DOHH2 (cell line): Measurements from ENCODE around the gene SLC7A5.

Experiments used
- H3F3A ChIP-seq: fragments of 200-600 bp; sonication (generic), shearing (Covaris generic); 2 replicates; pipeline ENCODE4 v1.6.0; 2016; ENCODE audit warnings: antibody characterized with exemption, mild to moderate bottlenecking; ENCODE audit not compliant: control insufficient read depth, insufficient read depth
- H3K27ac ChIP-seq: fragments of 200-600 bp; sonication (generic); 2 replicates; pipeline ENCODE4 v1.5.1; 2014; ENCODE audit warnings: low read depth, mild to moderate bottlenecking, low read length, moderate library complexity
- H3K27me3 ChIP-seq: fragments of 200-600 bp; sonication (generic); 2 replicates; pipeline ENCODE4 v1.6.1; 2014; ENCODE audit warnings: mild to moderate bottlenecking, low read length, mixed read lengths; ENCODE audit not compliant: control insufficient read depth
- H3K36me3 ChIP-seq: fragments of 200-600 bp; sonication (generic); 2 replicates; pipeline ENCODE4 v1.6.1; 2014; ENCODE audit warnings: mild to moderate bottlenecking, low read length, moderate library complexity, mixed read lengths; ENCODE audit not compliant: control insufficient read depth
- H3K4me1 ChIP-seq: fragments of 200-600 bp; sonication (generic); 2 replicates; pipeline ENCODE4 v1.6.1; 2014; ENCODE audit warnings: mild to moderate bottlenecking, low read length, mixed read lengths; ENCODE audit not compliant: control insufficient read depth
- H3K4me2 ChIP-seq: fragments of 200-600 bp; sonication (generic); 2 replicates; pipeline ENCODE4 v1.6.0; 2014; ENCODE audit warnings: mild to moderate bottlenecking, low read length, moderate library complexity
- H3K4me3 ChIP-seq: fragments of 200-600 bp; sonication (generic); 2 replicates; pipeline ENCODE4 v1.5.1; 2014; ENCODE audit warnings: mild to moderate bottlenecking, low read length, mixed read lengths
- H3K79me2 ChIP-seq: fragments of 200-600 bp; sonication (generic); 2 replicates; pipeline ENCODE4 v1.6.1; 2014; ENCODE audit warnings: mild to moderate bottlenecking, low read length, mixed read lengths; ENCODE audit not compliant: control insufficient read depth
- H3K9me2 ChIP-seq: fragments of 200-600 bp; sonication (generic); replicated peaks from 2 replicates; pipeline ENCODE4 v1.6.1; 2014; ENCODE audit warnings: mild to moderate bottlenecking, low read length, mixed read lengths; ENCODE audit not compliant: control insufficient read depth
- H3K9me3 ChIP-seq: fragments of 200-600 bp; sonication (generic); 2 replicates; pipeline ENCODE4 v1.6.1; 2014; ENCODE audit warnings: antibody characterized with exemption, low read length, mixed read lengths; ENCODE audit not compliant: control insufficient read depth, insufficient read depth
- H4K20me1 ChIP-seq: fragments of 200-600 bp; sonication (generic); 2 replicates; pipeline ENCODE4 v1.6.0; 2014; ENCODE audit warnings: low read depth, mild to moderate bottlenecking, antibody characterized with exemption, low read length, moderate library complexity; ENCODE audit not compliant: control insufficient read depth, insufficient read depth
- CTCF ChIP-seq: fragments of 200-600 bp; sonication (generic); IDR thresholded peaks from one replicate; pipeline ENCODE4 v1.5.1; 2014; ENCODE audit warnings: antibody characterized with exemption, mild to moderate bottlenecking, low read depth, low read length; ENCODE audit not compliant: poor library complexity, severe bottlenecking
- EZH2phosphoT487 ChIP-seq: fragments of 200-600 bp; sonication (generic); IDR thresholded peaks from 2 replicates; pipeline ENCODE4 v1.6.1; 2017; ENCODE audit warnings: borderline replicate concordance, mild to moderate bottlenecking, antibody characterized with exemption, low read length, moderate library complexity, mixed read lengths

The SLC7A5 gene

GRCh38 chr16:87845807-87846619, 23.3 kb downstream of the SLC7A5 start:
- Histone ChIP-seq H3K9me3 (no peaks in the 10 kb centered on the region), H4K20me1 (peaks cover 26% of the 10 kb centered on the region), H3K27ac (no peak overlapping the region), H3K9me2 (no peaks in the 10 kb centered on the region), H3K4me2 (no peak overlapping the region), H3F3A (peaks cover 7% of the 10 kb centered on the region), H3K4me1 (peaks cover 16% of the 10 kb centered on the region), H3K4me3 (no peak overlapping the region), H3K27me3 (no peaks in the 10 kb centered on the region), H3K36me3 (peaks cover 95% of the 10 kb centered on the region), H3K79me2 (peaks cover 98% of the 10 kb centered on the region)
- TF ChIP-seq EZH2phosphoT487: no peak
- TF ChIP-seq CTCF: no peak

- peaks cover 22% of the 10 kb centered on the region for H4K20me1 ChIP-seq
- H3K27ac ChIP-seq: no peak overlapping the region
- H3K36me3 ChIP-seq: peaks cover 95% of the 10 kb centered on the region
- H3K4me1 ChIP-seq: peaks cover 8% of the 10 kb centered on the region
- no peaks in the 10 kb centered on the region for H3K9me2 ChIP-seq
- no peak overlapping the region for H3K4me2 ChIP-seq
- no peaks in the 10 kb centered on the region for H3F3A ChIP-seq
- H3K27me3 ChIP-seq: no peaks in the 10 kb centered on the region
- no peak for TF ChIP-seq CTCF
- TF ChIP-seq EZH2phosphoT487: no peak
- peaks cover 92% of the 10 kb centered on the region for H3K79me2 ChIP-seq
- H3K9me3 ChIP-seq: no peaks in the 10 kb centered on the region
- no peak overlapping the region for H3K4me3 ChIP-seq
These were observed 24.1 kb downstream of the SLC7A5 start for GRCh38 chr16:87845213-87845612.

- no peaks in the 10 kb centered on the region for H3K9me3 ChIP-seq
- H3K27me3 ChIP-seq: no peaks in the 10 kb centered on the region
- TF ChIP-seq EZH2phosphoT487 (no peak), CTCF (no peak)
- no peak overlapping the region for H3K4me3 ChIP-seq
- H3K36me3 ChIP-seq: peaks cover 95% of the 10 kb centered on the region
- H4K20me1 ChIP-seq: peaks cover 21% of the 10 kb centered on the region
- no peak overlapping the region for H3K27ac ChIP-seq
- H3K4me2 ChIP-seq: no peak overlapping the region
- H3K4me1 ChIP-seq: peaks cover 4% of the 10 kb centered on the region
- no peaks in the 10 kb centered on the region for H3K9me2 ChIP-seq
- peaks cover 88% of the 10 kb centered on the region for H3K79me2 ChIP-seq
- H3F3A ChIP-seq: no peaks in the 10 kb centered on the region
These were observed 24.5 kb downstream of the SLC7A5 start for GRCh38 chr16:87844809-87845208.
